LoVo (cell line): ENCODE measurements around the gene WFDC10B.
"Not testable (repeated sequence)": the region's sequence is repeated elsewhere in the genome, so short reads cannot be mapped to it uniquely, and the experiment has no call there.

Experiments used
- DNase-seq: peaks from one replicate; pipeline ENCODE4 v3.0.0-alpha.2; 2016; ENCODE audit warnings: low spot score

The WFDC10B gene

DNA sequence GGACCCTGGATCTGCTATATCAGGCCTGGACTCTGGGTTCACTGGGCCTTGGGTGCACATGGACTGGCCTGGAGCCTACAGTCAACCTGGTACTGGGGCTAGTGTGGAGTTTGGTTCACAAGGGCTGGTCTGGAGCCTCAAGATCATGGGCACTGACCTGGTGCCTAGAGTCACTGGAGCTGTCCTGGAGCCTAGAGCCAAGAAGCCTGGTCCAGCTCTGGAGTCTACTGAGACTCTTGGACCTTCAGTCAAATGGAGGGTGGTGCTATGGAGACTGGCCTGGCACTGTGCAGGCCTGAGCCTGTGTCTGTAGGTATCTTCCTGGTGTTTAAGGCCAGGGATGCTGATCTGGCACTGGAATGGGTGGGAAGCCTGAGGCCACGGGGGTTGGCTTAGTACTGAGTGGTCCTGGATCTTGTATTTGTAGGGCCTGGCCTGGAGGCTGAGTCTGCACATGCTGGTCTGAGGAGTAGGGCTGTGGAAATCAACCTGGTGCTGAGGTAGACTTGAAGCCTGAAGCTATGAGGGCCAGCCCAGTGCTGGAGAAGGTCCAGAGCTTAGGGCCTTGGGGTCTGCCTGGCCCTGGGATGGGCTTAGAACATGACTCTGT, 57.3 kb downstream of the WFDC10B start:
- no peak for DNase-seq

DNA sequence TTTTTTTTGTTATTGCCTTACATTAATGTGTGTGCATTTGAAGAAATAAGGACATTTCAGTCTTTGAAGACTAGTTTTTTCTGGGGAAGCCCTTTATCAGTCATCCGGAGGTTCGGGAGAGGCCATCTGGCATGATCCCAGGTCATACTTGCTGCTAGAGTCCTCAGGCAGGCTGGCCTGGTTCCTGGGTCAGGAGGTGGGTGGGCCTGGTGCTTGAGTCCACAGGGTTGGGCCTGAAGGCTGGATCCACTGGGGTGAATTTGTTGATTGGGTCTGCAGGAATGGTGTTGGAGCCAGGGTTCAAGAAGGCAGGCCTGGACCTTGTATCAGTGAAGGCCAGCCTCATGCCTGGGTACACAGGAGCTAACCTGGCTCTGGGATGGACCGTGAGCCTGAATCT, 57.9 kb downstream of the WFDC10B start:
- no peak for DNase-seq

DNA sequence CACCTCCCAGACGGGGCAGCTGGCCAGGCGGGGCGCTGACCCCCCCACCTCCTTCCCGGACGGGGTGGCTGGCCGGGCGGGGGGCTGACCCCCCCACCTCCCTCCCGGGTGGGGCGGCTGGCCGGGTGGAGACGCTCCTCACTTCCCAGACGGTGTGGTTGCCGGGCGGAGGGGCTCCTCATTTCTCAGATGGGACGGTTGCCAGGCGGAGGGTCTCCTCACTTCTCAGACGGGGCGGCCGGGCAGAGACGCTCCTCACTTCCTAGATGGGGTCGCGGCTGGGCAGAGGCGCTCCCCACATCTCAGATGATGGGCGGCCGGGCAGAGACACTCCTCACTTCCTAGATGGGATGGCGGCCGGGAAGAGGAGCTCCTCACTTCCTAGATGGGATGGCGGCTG, 59.0 kb downstream of the WFDC10B start:
- not testable (repeated sequence) for DNase-seq

DNA sequence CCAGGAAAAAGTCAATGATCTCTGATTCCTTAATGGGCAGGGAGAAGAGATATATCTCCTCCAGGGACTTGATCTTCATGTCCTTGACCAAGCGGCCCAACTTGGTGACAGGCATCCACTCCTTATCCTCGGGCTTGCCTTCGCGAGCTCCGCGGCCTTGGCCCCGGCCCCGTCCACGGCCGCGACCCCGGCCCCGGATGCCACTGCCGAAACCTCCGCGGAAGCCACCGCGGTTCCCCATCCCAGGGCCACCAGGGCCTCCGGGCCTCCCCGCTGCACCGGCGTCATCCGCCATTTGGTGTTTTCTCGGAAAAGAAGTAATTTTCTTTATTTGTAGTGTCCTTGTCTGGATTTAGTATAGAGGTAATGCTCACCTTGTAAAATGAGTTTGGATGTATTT, 63.7 kb downstream of the WFDC10B start:
- DNase-seq = not testable (repeated sequence)

DNA sequence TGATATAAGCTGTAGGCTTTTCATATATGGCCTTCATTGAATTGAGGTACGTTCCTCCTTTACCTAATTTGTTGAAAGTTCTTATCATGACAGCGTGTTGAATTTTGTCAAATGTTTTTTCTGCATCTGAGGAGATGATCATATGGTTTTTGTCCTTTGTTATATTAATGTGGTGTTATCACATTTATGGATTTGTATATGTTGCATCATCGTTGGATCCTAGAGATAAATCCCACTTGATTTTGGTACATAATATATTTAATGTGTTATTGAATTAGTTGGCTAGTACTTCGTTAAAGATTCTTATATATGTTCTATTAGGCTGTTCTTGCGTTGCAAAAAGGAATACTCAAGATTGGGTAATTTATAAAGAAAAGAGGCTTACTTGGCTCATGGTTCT, 65.1 kb downstream of the WFDC10B start:
- DNase-seq = no peak

DNA sequence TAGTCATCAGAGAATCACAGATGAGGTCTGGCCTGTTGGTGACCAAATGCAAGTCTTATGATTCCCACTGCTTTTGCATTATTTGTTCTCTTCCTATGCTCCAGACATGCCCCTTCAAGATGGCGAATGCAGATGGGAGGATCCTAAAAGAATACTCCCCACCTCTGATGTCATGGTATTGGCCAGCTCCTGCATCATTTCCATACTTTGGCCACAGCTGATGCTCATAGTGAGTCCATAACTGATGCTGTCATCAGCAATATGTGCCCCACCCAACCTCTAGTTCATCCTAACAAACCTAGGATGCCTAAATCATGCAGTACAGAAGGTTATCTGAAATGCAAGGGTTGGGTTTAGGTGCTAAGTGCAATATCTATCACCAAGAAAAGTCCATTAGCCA, 68.3 kb downstream of the WFDC10B start:
- DNase-seq = no peak
